Endothelial cell of umbilical vein (primary cell): ENCODE data around the gene NAPB. TPM values are rescaled to one million over a fixed set of nuclear protein-coding genes. Genes with fewer than 3 reads are reported as not detected.

ENCODE experiments used
- BruUV-seq: library from RNA; stranded (reverse); fragments of 400-500 nt; replicated peaks from 2 replicates; lab custom pipeline; 2021; lab: Mats Ljungman, UMichigan
- CTCF ChIA-PET: fragments of 300-600, 350-600 bp; sonication (Branson Sonifier 250); formaldehyde crosslinking; loops from one replicate; lab custom pipeline; 2021; ENCODE audit warnings: antibody characterized with exemption, inconsistent platforms; lab: Charles Lee
- POLR2A ChIA-PET: fragments of 300-600, 350-600 bp; sonication (Branson Sonifier 250); formaldehyde crosslinking; loops from one replicate; lab custom pipeline; 2021; ENCODE audit warnings: antibody characterized with exemption, inconsistent platforms; lab: Charles Lee
- DNase-seq: peaks from one replicate; pipeline ENCODE4 v3.0.0-alpha.2; 2011; ENCODE audit warnings: low read depth, low spot score
- FAIRE-seq: peaks from 2 replicates; lab custom pipeline; 2011; peaks lifted over from hg19 to GRCh38; lab: Jason Lieb, UNC
- H2AFZ ChIP-seq: 2 replicates; pipeline ENCODE4 v1.6.0; 2012; ENCODE audit warnings: low read depth, low read length, control low read depth, inconsistent platforms
- H3K27ac ChIP-seq: 2 replicates; pipeline ENCODE4 v1.5.1; 2011; ENCODE audit warnings: low read depth, mild to moderate bottlenecking, control low read depth, low read length, moderate library complexity; ENCODE audit not compliant: insufficient read depth
- H3K27me3 ChIP-seq, 2 experiments: 2 replicates each; pipeline versions ENCODE4 v1.6.0 to v1.6.1; 2011; ENCODE audit warnings: low read length in 2 of 2, mixed read lengths in 1 of 2; ENCODE audit not compliant: control insufficient read depth in 2 of 2, insufficient read depth in 2 of 2
- H3K36me3 ChIP-seq, 2 experiments: 2 replicates in 1 of 2; 3 replicates in 1 of 2; pipeline ENCODE4 v1.5.1; 2011; ENCODE audit warnings: low read length in 2 of 2, mild to moderate bottlenecking in 1 of 2, moderate library complexity in 1 of 2; ENCODE audit not compliant: control insufficient read depth in 2 of 2, insufficient read depth in 2 of 2; ENCODE audit errors: extremely low read depth in 1 of 2
- H3K4me1 ChIP-seq: 3 replicates; pipeline ENCODE4 v1.5.1; 2011; ENCODE audit warnings: mild to moderate bottlenecking, low read length; ENCODE audit not compliant: control insufficient read depth, insufficient read depth; ENCODE audit errors: extremely low read depth
- H3K4me2 ChIP-seq: 2 replicates; pipeline ENCODE4 v1.6.1; 2011; ENCODE audit warnings: low read length, control low read depth, mixed read lengths; ENCODE audit not compliant: insufficient read depth
- H3K4me3 ChIP-seq, 3 experiments: fragments of 200-600 bp in 1 of 3; sonication (generic), shearing (Covaris generic) in 1 of 3; replicated peaks in 1 of 3; 2 replicates each; pipeline ENCODE4 v1.5.1; 2011 to 2016; ENCODE audit warnings: control low read depth in 3 of 3, low read length in 3 of 3, mild to moderate bottlenecking in 2 of 3, inconsistent platforms in 1 of 3, low read depth in 1 of 3, moderate library complexity in 1 of 3; ENCODE audit not compliant: insufficient read depth in 1 of 3
- H3K79me2 ChIP-seq: 2 replicates; pipeline ENCODE4 v1.6.0; 2012; ENCODE audit warnings: low read length, inconsistent platforms; ENCODE audit not compliant: control insufficient read depth, insufficient read depth
- H3K9ac ChIP-seq: replicated peaks from 2 replicates; pipeline ENCODE3; 2011; ENCODE audit warnings: low read length, control low read depth; ENCODE audit not compliant: insufficient read depth; ENCODE audit errors: extremely low read depth
- H3K9me1 ChIP-seq: replicated peaks from 3 replicates; pipeline ENCODE4 v1.6.0; 2011; ENCODE audit warnings: mild to moderate bottlenecking, low read length; ENCODE audit not compliant: control insufficient read depth, insufficient read depth; ENCODE audit errors: extremely low read depth
- H3K9me3 ChIP-seq: replicated peaks from 2 replicates; pipeline ENCODE4 v1.5.1; 2012; ENCODE audit warnings: low read length, inconsistent platforms; ENCODE audit not compliant: control insufficient read depth, insufficient read depth
- H4K20me1 ChIP-seq: replicated peaks from 2 replicates; pipeline ENCODE3; 2011; ENCODE audit warnings: mild to moderate bottlenecking, low read length; ENCODE audit not compliant: control insufficient read depth, insufficient read depth; ENCODE audit errors: extremely low read depth
- CTCF ChIP-seq, 2 donors: IDR thresholded peaks; 1 replicate in 1 of 2; 2 replicates in 1 of 2; pipeline ENCODE4 v1.5.1; 2011; ENCODE audit warnings: low read length in 2 of 2, mild to moderate bottlenecking in 2 of 2, moderate library complexity in 2 of 2, control low read depth in 1 of 2, inconsistent platforms in 1 of 2, low read depth in 1 of 2; ENCODE audit not compliant: insufficient read depth in 1 of 2; ENCODE audit errors: extremely low read depth in 1 of 2
- EZH2 ChIP-seq: IDR thresholded peaks from 2 replicates; pipeline ENCODE4 v1.6.1; 2012; ENCODE audit warnings: borderline replicate concordance, low read depth, mild to moderate bottlenecking, moderate library complexity, low read length, inconsistent platforms; ENCODE audit not compliant: severe bottlenecking
- FOS ChIP-seq: IDR thresholded peaks from 2 replicates; pipeline ENCODE4 v1.6.1; 2011; ENCODE audit warnings: mild to moderate bottlenecking, low read length, moderate library complexity, borderline replicate concordance; ENCODE audit not compliant: insufficient read depth
- GATA2 ChIP-seq: IDR thresholded peaks from 2 replicates; pipeline ENCODE4 v1.7.0; 2011; ENCODE audit warnings: low read depth, mild to moderate bottlenecking, moderate library complexity, mixed read lengths, low read length; ENCODE audit not compliant: insufficient read length, insufficient read depth
- JUN ChIP-seq: IDR thresholded peaks from 2 replicates; pipeline ENCODE4 v1.6.1; 2011; ENCODE audit warnings: borderline replicate concordance, low read depth; ENCODE audit not compliant: insufficient read length, insufficient read depth
- MYC ChIP-seq: IDR thresholded peaks from one replicate; pipeline ENCODE4 v1.6.1; 2011; ENCODE audit warnings: mild to moderate bottlenecking, low read depth, low read length
- POLR2A ChIP-seq: IDR thresholded peaks from 2 replicates; pipeline ENCODE4 v1.6.1; 2012; ENCODE audit warnings: low read depth, mild to moderate bottlenecking, control low read depth, low read length
- POLR2AphosphoS5 ChIP-seq: IDR thresholded peaks from 2 replicates; pipeline ENCODE4 v1.6.1; 2012; ENCODE audit warnings: low read depth, mild to moderate bottlenecking, control low read depth, low read length, moderate library complexity; ENCODE audit not compliant: insufficient read depth
- dilution Hi-C: fragments of 300-500 bp; cut with MboI; formaldehyde crosslinking; loops from one replicate; pipeline ENCODE4 v1.15.0; 2019; ENCODE audit warnings: low sequenced_read_pairs; ENCODE audit not compliant: extremely low pct_ligation_motif_present
- intact Hi-C: fragments of 100-400 bp; cut with micrococcal nuclease; formaldehyde crosslinking; loops from one replicate; pipeline ENCODE4 v1.10.0; 2022
- polyA plus RNA-seq, 4 experiments: library from polyadenylated mRNA; depleted of rRNA in 3 of 4; stranded (reverse) in 3 of 4; unstranded in 1 of 4; fragments of >200 nt; gene quantifications; 2 replicates each; pipeline versions ENCODE4 v1.2.1 to v1.2.3, GENCODE V29; 2011 to 2012; ENCODE audit warnings: missing spikeins in 1 of 4
- total RNA-seq: library from RNA; stranded (reverse); gene quantifications from 2 replicates; pipeline ENCODE4 v1.2.3, GENCODE V29; 2021
- TF ChIP-seq, protein P1 (sequence below): IDR thresholded peaks from 2 replicates; pipeline ENCODE4 v1.6.1; 2011; ENCODE audit not compliant: insufficient read depth, insufficient read length

Gene NAPB
- total and polyA plus RNA-seq, 2 donors (not counting 3 experiments of a cell fraction or from before 2014, with no cell fraction given), result 4.7 to 10.1 TPM

GRCh38 chr20:23343590-23343989 lies 77.7 kb downstream of the NAPB start:
- Histone ChIP-seq H2AFZ (no peak overlapping the region), H3K4me3 (no peak overlapping the region), H3K9ac (no peak overlapping the region), H4K20me1 (no peaks in the 10 kb centered on the region), H3K27ac (no peak overlapping the region), H3K4me1 (no peaks in the 10 kb centered on the region), H3K36me3 (no peaks in the 10 kb centered on the region), H3K9me1 (no peaks in the 10 kb centered on the region), H3K4me2 (no peak overlapping the region), H3K79me2 (no peaks in the 10 kb centered on the region), H3K27me3 (peaks cover 2 to 3% of the 10 kb centered on the region in 2 experiments), H3K9me3 (no peaks in the 10 kb centered on the region)
- dilution Hi-C loops (no loop called here), intact Hi-C loops (no loop called here)
- FAIRE-seq (no peak), DNase-seq (no peak)
- ChIA-PET POLR2A (no interaction called here), CTCF (interaction anchor here (8.8 kb wide), 1 partner anchor 293 kb away, joined by 152 read pairs; the partner anchor contains the start of gene THBD)
- no TSS peak for BruUV-seq
- TF ChIP-seq FOS (no peak), POLR2AphosphoS5 (no peak), MYC (no peak), CTCF (IDR thresholded peaks at IDR 0.05; ENCODE audit: extremely low read depth in 1 of 2, insufficient read depth in 1 of 2, low read depth in 1 of 2, low read length in 2 of 2) (no peak), JUN (no peak), POLR2A (no peak), EZH2 (no peak), GATA2 (no peak)
- TF ChIP-seq, protein P1, sequence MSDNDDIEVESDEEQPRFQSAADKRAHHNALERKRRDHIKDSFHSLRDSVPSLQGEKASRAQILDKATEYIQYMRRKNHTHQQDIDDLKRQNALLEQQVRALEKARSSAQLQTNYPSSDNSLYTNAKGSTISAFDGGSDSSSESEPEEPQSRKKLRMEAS, result no peak
